ENCODE data around the gene PAK1. TPM values are rescaled to one million over a fixed set of nuclear protein-coding genes. Genes with fewer than 3 reads are reported as not detected.

Gene PAK1
- total RNA-seq, 3 donors from 2014 or later (not counting 1 experiment from before 2014, with no cell fraction given), result 18.8 to 27.3 (median 20.4) TPM

DNA sequence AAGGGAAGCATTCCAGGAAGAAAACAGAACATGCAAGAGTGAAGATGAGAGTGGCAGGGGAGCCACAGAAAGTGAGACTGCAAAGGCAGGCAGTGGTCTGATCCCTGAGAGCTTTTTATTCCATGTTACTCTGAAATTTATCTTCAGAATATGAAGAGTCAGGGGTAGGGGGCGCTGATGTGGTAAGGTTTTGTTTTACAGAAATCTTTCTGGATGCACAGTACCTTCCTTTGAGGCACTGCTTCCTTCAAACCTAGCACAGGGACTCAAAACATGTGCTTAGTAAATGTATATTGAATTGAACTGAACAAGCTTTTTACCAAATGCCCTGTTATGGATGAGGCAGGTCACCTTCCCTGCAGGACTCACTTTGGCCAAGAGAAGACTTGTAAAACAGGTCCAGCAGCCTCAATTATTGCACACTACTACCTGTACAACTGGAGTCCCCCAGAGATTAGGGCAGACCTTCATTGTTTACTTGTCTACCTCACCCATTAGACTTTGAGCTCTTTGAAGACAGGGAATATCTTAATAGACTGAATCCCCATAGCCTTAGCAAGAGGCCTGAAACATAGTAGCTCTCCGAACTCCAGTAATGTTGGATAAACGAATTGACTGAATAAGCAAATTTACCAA lies 2.2 kb downstream of the PAK1 start:
- DNase-seq (peak in 1 of 2 donors; percentile 46), ATAC-seq (no peak)
- peaks cover 5 to 10% of the 10 kb centered on the region in 2 donors for H3K4me1 Mint-ChIP-seq
- no peaks in the 10 kb centered on the region for H3K36me3 Mint-ChIP-seq
- intact Hi-C loops (cut with micrococcal nuclease), result loop anchor here (5.0 kb wide), 1 partner anchor 76 kb away; no protein-coding TSS in a partner anchor
- no peaks in the 10 kb centered on the region for H3K9me3 Mint-ChIP-seq
- Histone ChIP-seq H3K4me3 (ENCODE audit: low read length) (no peak overlapping the region), H3K27ac (ENCODE audit: low read length) (no peak overlapping the region), H3K36me3 (ENCODE audit: control insufficient read depth, insufficient read depth, low read length) (no peaks in the 10 kb centered on the region), H3K27me3 (ENCODE audit: control insufficient read depth, insufficient read depth, low read length) (peaks cover 3% of the 10 kb centered on the region), H3K4me1 (ENCODE audit: control insufficient read depth, insufficient read depth, low read length) (peaks cover 11% of the 10 kb centered on the region), H3K9me3 (ENCODE audit: control insufficient read depth, insufficient read depth, low read length) (no peaks in the 10 kb centered on the region)
- H3K27ac Mint-ChIP-seq, result peak overlapping the region; percentile 80 to 97
- TF ChIP-seq, protein P1, sequence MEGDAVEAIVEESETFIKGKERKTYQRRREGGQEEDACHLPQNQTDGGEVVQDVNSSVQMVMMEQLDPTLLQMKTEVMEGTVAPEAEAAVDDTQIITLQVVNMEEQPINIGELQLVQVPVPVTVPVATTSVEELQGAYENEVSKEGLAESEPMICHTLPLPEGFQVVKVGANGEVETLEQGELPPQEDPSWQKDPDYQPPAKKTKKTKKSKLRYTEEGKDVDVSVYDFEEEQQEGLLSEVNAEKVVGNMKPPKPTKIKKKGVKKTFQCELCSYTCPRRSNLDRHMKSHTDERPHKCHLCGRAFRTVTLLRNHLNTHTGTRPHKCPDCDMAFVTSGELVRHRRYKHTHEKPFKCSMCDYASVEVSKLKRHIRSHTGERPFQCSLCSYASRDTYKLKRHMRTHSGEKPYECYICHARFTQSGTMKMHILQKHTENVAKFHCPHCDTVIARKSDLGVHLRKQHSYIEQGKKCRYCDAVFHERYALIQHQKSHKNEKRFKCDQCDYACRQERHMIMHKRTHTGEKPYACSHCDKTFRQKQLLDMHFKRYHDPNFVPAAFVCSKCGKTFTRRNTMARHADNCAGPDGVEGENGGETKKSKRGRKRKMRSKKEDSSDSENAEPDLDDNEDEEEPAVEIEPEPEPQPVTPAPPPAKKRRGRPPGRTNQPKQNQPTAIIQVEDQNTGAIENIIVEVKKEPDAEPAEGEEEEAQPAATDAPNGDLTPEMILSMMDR (IDR thresholded peaks at IDR 0.05), result no peak
- 91% methylated on average over 3 of the region's 3 CpGs for WGBS (ENCODE audit: insufficient coverage)
- H3K4me3 Mint-ChIP-seq, result peak overlapping the region; percentile 89
- peaks cover 0 to 6% of the 10 kb centered on the region in 2 donors for H3K27me3 Mint-ChIP-seq (ENCODE audit: low read depth in 2 of 2)

- H3K4me3 ChIP-seq (ENCODE audit: low read length), result no peak overlapping the region
- no peak for ATAC-seq
- no peak overlapping the region for H3K27ac ChIP-seq (ENCODE audit: low read length)
- 91% methylated on average over 5 of the region's 5 CpGs for WGBS (ENCODE audit: insufficient coverage)
- H3K27ac Mint-ChIP-seq, result no peak overlapping the region
- TF ChIP-seq, protein P1 (IDR thresholded peaks at IDR 0.05), result no peak
- no peaks in the 10 kb centered on the region for H3K36me3 ChIP-seq (ENCODE audit: control insufficient read depth, insufficient read depth, low read length)
- no peak overlapping the region for H3K4me3 Mint-ChIP-seq
- no peaks in the 10 kb centered on the region for H3K36me3 Mint-ChIP-seq
- intact Hi-C loops (cut with micrococcal nuclease), result loop anchor here (5.0 kb wide), 1 partner anchor 76 kb away; no protein-coding TSS in a partner anchor
- peaks cover 0 to 6% of the 10 kb centered on the region in 2 donors for H3K27me3 Mint-ChIP-seq (ENCODE audit: low read depth in 2 of 2)
- peaks cover 11% of the 10 kb centered on the region for H3K4me1 ChIP-seq (ENCODE audit: control insufficient read depth, insufficient read depth, low read length)
- DNase-seq, result no peak
- H3K9me3 ChIP-seq (ENCODE audit: control insufficient read depth, insufficient read depth, low read length), result no peaks in the 10 kb centered on the region
- no peaks in the 10 kb centered on the region for H3K9me3 Mint-ChIP-seq
- H3K27me3 ChIP-seq (ENCODE audit: control insufficient read depth, insufficient read depth, low read length), result peaks cover 3% of the 10 kb centered on the region
- H3K4me1 Mint-ChIP-seq, result peaks cover 5 to 10% of the 10 kb centered on the region in 2 donors
These were observed 2.9 kb downstream of the PAK1 start for GRCh38 chr11:77470971-77471370.

DNA sequence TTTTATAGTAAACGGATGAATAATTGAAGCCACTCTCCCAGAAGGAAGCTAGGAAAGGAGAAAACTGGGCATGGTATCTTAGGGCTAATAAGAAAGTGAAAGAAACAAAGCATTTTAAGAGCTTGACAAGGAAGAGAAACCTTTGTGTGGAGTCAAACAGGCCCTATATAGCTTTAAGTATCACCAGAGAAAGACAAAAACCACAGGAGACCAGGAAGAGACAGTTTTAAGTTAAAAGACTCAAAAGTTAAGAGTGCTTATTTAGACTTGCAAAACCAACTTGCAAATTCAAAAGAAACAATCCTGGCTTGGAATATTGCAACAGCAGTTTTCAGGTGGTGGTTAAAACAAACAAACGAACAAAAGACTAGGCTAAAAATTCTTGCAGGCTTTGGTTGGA lies 3.4 kb downstream of the PAK1 start:
- no peaks in the 10 kb centered on the region for H3K9me3 Mint-ChIP-seq
- Histone ChIP-seq H3K36me3 (ENCODE audit: control insufficient read depth, insufficient read depth, low read length) (no peaks in the 10 kb centered on the region), H3K9me3 (ENCODE audit: control insufficient read depth, insufficient read depth, low read length) (no peaks in the 10 kb centered on the region), H3K4me1 (ENCODE audit: control insufficient read depth, insufficient read depth, low read length) (peaks cover 11% of the 10 kb centered on the region), H3K27me3 (ENCODE audit: control insufficient read depth, insufficient read depth, low read length) (peaks cover 3% of the 10 kb centered on the region), H3K4me3 (ENCODE audit: low read length) (no peak overlapping the region), H3K27ac (ENCODE audit: low read length) (no peak overlapping the region)
- 57% methylated on average over 2 of the region's 2 CpGs for WGBS (ENCODE audit: insufficient coverage)
- ATAC-seq (no peak), DNase-seq (no peak)
- H3K4me3 Mint-ChIP-seq, result no peak overlapping the region
- no peaks in the 10 kb centered on the region for H3K36me3 Mint-ChIP-seq
- intact Hi-C loops (cut with micrococcal nuclease), result loop anchor here (5.0 kb wide), 1 partner anchor 77 kb away; no protein-coding TSS in a partner anchor
- H3K27me3 Mint-ChIP-seq (ENCODE audit: low read depth in 2 of 2), result peaks cover 0 to 6% of the 10 kb centered on the region in 2 donors
- H3K4me1 Mint-ChIP-seq, result peaks cover 5 to 10% of the 10 kb centered on the region in 2 donors
- TF ChIP-seq, protein P1 (IDR thresholded peaks at IDR 0.05), result no peak
- no peak overlapping the region for H3K27ac Mint-ChIP-seq

All from natural killer cell (primary cell).